Measurements from ENCODE around the gene MED12L.

DNA sequence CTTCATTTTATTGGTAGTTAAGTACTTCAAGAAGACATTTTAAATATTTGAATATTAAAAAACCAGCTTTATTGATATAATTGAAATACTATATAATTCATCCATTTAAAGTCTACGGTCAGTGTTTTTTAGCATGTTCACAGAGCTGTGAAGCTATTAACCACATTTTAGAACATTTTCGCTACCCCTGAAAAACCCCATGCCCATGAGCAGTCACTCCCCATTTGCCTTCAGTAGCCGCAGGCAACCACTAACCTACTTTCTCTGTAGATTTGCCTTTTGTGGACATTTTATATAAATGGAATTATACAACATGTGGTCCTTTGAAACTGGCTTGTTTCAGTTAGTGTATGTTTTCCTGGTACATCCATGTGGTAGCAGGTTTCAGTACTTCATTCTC is 61.8 kb downstream of the MED12L start:
- TF ChIP-seq EZH2 (IDR thresholded peaks at IDR 0.05) (no peak), POLR2AphosphoS5 (IDR thresholded peaks at IDR 0.05; ENCODE audit: borderline replicate concordance, low read depth, low read length) (no peak)

All from SK-N-MC (cell line).